A549 treated with dexamethasone at 1 μM for 4 hours (cell line): Measurements from ENCODE around the gene CORO7. TPM values are rescaled to one million over a fixed set of nuclear protein-coding genes. Genes with fewer than 3 reads are reported as not detected.

Experiments
- total RNA-seq: library from RNA; stranded (reverse); fragments of 200-300 nt; extraction: Qiagen RNA extraction; gene quantifications from 5 replicates; pipeline ENCODE4 v1.2.3, GENCODE V29; 2022

Gene CORO7
- total RNA-seq = 12.8 to 21.2 TPM (median 16.7 TPM) in 5 replicates

GRCh38 chr16:4416200-4417032 is at the start of gene CORO7:
TSS of gene CORO7 (minus strand) at chr16:4416596. CDS start at chr16:4416518, 78 bp downstream.

GRCh38 chr16:4425378-4426020 is 9.1 kb upstream of the CORO7 start, which contains the start of gene DNAJA3:
TSS of gene DNAJA3 (plus strand) at chr16:4425868. CDS start at chr16:4425882, 14 bp downstream.

GRCh38 chr16:4371357-4372000 is 44.9 kb downstream of the CORO7 start, which contains the start of gene VASN:
TSS of gene VASN (plus strand) at chr16:4371848. CDS start at chr16:4380878, 9,030 bp downstream.

DNA sequence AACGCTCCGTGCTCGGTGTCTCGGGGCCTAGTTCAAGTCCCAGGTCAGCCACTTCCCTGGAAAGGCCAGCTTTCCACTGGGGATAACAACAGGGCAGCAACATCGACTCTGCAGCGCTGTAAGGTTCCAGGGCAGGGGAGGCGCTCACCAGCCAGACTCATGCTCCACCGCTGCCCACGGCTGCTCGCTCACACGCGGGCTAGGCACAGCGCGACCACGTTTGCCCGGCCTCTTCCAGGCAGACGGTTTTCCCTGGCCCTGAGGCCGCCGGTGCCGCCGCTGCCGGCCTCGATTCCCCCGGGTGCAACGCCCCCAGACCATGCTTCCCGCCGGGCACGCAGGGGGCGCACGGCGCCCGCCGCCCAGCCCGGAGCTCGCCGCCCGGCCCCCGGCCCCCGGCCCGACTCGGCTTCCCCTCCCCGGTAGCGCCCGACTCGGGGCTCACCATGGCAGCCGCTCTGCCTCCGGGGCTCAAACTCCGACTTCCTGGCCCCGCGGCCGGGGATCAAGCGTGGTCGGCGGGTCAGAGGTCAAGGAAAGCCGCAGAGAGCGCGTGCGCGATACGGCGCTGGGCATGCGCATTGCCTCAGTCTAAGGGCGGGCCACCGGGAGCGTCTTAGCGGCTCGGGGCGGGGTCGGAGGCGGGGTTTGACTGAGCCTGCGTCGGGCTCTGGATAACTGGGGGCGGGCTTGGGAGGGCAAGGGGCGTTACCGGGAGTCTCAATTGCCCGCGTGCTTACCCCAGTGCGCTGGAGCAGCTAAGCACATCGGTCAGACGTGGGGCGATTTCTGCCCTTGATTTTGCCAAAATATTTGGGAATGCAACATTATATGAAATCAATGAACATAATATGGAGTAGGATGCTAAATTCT is 65.4 kb downstream of the CORO7 start, which contains the start of gene PAM16:
PAM16 (minus strand) TSS at position 535 of the 873 bp plus-strand sequence; CDS start at position 448, 87 bp downstream.

GRCh38 chr16:4315186-4316107 is 100.9 kb downstream of the CORO7 start, which contains the start of gene GLIS2:
TSS of gene GLIS2 (plus strand) at chr16:4316067. CDS start at chr16:4332281, 16,214 bp downstream.

Other genes starting within 250 kb of the CORO7 start
- gene SRL, start 174.5 kb downstream of the CORO7 start, total RNA-seq = 0.04 to 0.08 TPM (median 0.07 TPM) in 5 replicates
- gene TFAP4, start 143.6 kb downstream of the CORO7 start, total RNA-seq = 12.0 to 21.1 TPM (median 18.7 TPM) in 5 replicates
- gene GLIS2, start 100.5 kb downstream of the CORO7 start, total RNA-seq = 16.9 to 25.1 TPM (median 24.2 TPM) in 5 replicates
- gene PAM16, start 65.3 kb downstream of the CORO7 start, total RNA-seq = 52.2 to 69.8 TPM (median 60.4 TPM) in 5 replicates
- gene VASN, start 44.7 kb downstream of the CORO7 start, total RNA-seq = 3.6 to 6.2 TPM (median 5.6 TPM) in 5 replicates
- 54.1 to 71.4 TPM (median 68.1 TPM) in 5 replicates for gene DNAJA3, start 9.3 kb upstream of the CORO7 start, total RNA-seq
- 42.7 to 48.5 TPM (median 45.8 TPM) in 5 replicates for gene NMRAL1, start 58.0 kb upstream of the CORO7 start, total RNA-seq
- 63.5 to 74.6 TPM (median 71.9 TPM) in 5 replicates for gene HMOX2, start 59.8 kb upstream of the CORO7 start, total RNA-seq
- 12.5 to 15.7 TPM (median 14.8 TPM) in 5 replicates for gene CDIP1, start 122.2 kb upstream of the CORO7 start, total RNA-seq
- gene C16orf96, start 139.7 kb upstream of the CORO7 start, total RNA-seq = 0.04 to 0.06 TPM (median 0.06 TPM) in 5 replicates
- 36.1 to 65.4 TPM (median 62.4 TPM) in 5 replicates for gene UBALD1, start 198.3 kb upstream of the CORO7 start, total RNA-seq
- gene MGRN1, start 208.2 kb upstream of the CORO7 start, total RNA-seq = 29.8 to 51.2 TPM (median 49.6 TPM) in 5 replicates